ENCODE measurements around the gene GPC6.

The GPC6 gene

GRCh38 chr13:93621966-93622365, 395.4 kb downstream of the GPC6 start:
- DNase-seq, result no peak

- no peak for DNase-seq
These were observed 397.7 kb downstream of the GPC6 start for GRCh38 chr13:93624311-93624777.

GRCh38 chr13:93625536-93625935, 398.9 kb downstream of the GPC6 start:
- DNase-seq, result no peak

- no peak for DNase-seq
These were observed 401.7 kb downstream of the GPC6 start for GRCh38 chr13:93628136-93628797.

GRCh38 chr13:93635616-93636032, 409.0 kb downstream of the GPC6 start:
- no peak for DNase-seq

GRCh38 chr13:93637852-93638251, 411.2 kb downstream of the GPC6 start:
- DNase-seq, result no peak

GRCh38 chr13:93640452-93640851, 413.8 kb downstream of the GPC6 start:
- DNase-seq, result no peak

GRCh38 chr13:93646245-93646644, 419.6 kb downstream of the GPC6 start:
- no peak for DNase-seq

- no peak for DNase-seq
These were observed 422.9 kb downstream of the GPC6 start for GRCh38 chr13:93649496-93649895.

GRCh38 chr13:93653776-93654175, 427.2 kb downstream of the GPC6 start:
- no peak for DNase-seq

- DNase-seq, result no peak
These were observed 428.5 kb downstream of the GPC6 start for GRCh38 chr13:93655154-93655553.

GRCh38 chr13:93660391-93661063, 433.9 kb downstream of the GPC6 start:
- no peak for DNase-seq

- DNase-seq, result no peak
These were observed 444.3 kb downstream of the GPC6 start for GRCh38 chr13:93670866-93671265.

GRCh38 chr13:93672996-93673395, 446.4 kb downstream of the GPC6 start:
- no peak for DNase-seq

- no peak for DNase-seq
These were observed 447.3 kb downstream of the GPC6 start for GRCh38 chr13:93673885-93674284.

GRCh38 chr13:93674337-93674755, 447.7 kb downstream of the GPC6 start:
- no peak for DNase-seq

GRCh38 chr13:93680329-93680728, 453.7 kb downstream of the GPC6 start:
- no peak for DNase-seq

GRCh38 chr13:93685900-93686299, 459.3 kb downstream of the GPC6 start:
- DNase-seq, result no peak

GRCh38 chr13:93686399-93686798, 459.8 kb downstream of the GPC6 start:
- no peak for DNase-seq

- DNase-seq, result no peak
These were observed 460.7 kb downstream of the GPC6 start for GRCh38 chr13:93687261-93687660.

- no peak for DNase-seq
These were observed 462.7 kb downstream of the GPC6 start for GRCh38 chr13:93689333-93689732.

- peak in 2 of 3 donors; percentile 0 to 3 for DNase-seq
These were observed 463.5 kb downstream of the GPC6 start for GRCh38 chr13:93690139-93690538.

GRCh38 chr13:93698016-93698613, 471.5 kb downstream of the GPC6 start:
- no peak for DNase-seq

GRCh38 chr13:93700115-93700514, 473.5 kb downstream of the GPC6 start:
- DNase-seq, result no peak
